AG04450 (cell line): ENCODE measurements around the gene SLC15A4. TPM values are rescaled to one million over a fixed set of nuclear protein-coding genes. Genes with fewer than 3 reads are reported as not detected.

Experiments
- CTCF ChIA-PET: fragments of 300-600, 350-600 bp; formaldehyde crosslinking; extraction: SDS; loops from one replicate; lab custom pipeline; 2022; ENCODE audit warnings: antibody characterized with exemption, inconsistent platforms; lab: Charles Lee
- POLR2A ChIA-PET: fragments of 350-600 bp; formaldehyde crosslinking; extraction: SDS; loops from one replicate; lab custom pipeline; 2021; ENCODE audit warnings: antibody characterized with exemption, inconsistent platforms; lab: Yijun Ruan, JAX
- DNase-seq: peaks from one replicate; pipeline ENCODE4 v3.0.0-alpha.2; 2011; ENCODE audit warnings: low read depth, low spot score
- H3K27ac ChIP-seq: one replicate; pipeline ENCODE4 v1.5.1; 2012; ENCODE audit warnings: low read depth, low read length, control low read depth
- H3K27me3 ChIP-seq: one replicate; pipeline ENCODE4 v1.6.0; 2012; ENCODE audit warnings: low read length; ENCODE audit not compliant: control insufficient read depth, insufficient read depth
- H3K4me3 ChIP-seq: 2 replicates; pipeline ENCODE4 v1.5.1; 2011; ENCODE audit warnings: mild to moderate bottlenecking, low read depth, low read length, control low read depth
- H3K9me3 ChIP-seq: 2 replicates; pipeline ENCODE4 v1.5.1; 2012; ENCODE audit warnings: low read length; ENCODE audit not compliant: control insufficient read depth, insufficient read depth
- CTCF ChIP-seq: IDR thresholded peaks from 2 replicates; pipeline ENCODE4 v1.5.1; 2011; ENCODE audit warnings: low read depth, low read length, control low read depth, inconsistent platforms
- polyA plus RNA-seq: library from polyadenylated mRNA; depleted of rRNA; stranded (reverse); fragments of >200 nt; gene quantifications from 2 replicates; pipeline ENCODE4 v1.2.3, GENCODE V29; 2011

Gene SLC15A4
- polyA plus RNA-seq, 1 experiment, result 21.2 TPM

- H3K27ac ChIP-seq, result no peak overlapping the region
- DNase-seq, result no peak
- no peaks in the 10 kb centered on the region; the same call in 1 of the 2 replicates for H3K9me3 ChIP-seq
Measured at GRCh38 chr12:128794661-128795529, 28.9 kb downstream of the SLC15A4 start.

DNA sequence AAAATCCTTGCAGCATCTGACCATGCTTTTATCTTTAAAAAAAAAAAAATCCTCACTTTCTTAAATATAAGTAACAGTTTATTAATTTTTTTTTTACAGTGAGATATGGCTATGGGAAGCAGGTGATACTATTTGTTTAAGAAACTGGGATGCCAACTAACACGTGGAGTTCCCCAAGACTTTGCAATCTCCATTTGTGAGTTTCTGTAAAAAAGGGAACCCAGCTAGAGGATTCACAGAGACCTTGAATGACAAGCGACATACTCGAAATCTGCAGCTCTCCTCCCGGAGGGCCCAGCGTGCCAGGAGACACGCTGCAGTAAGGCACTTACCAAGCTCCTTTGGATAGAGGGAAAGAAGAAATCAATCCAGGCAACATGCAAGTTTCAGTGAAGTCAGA, 30.1 kb downstream of the SLC15A4 start:
- TF ChIP-seq CTCF, result no peak
- Histone ChIP-seq H3K4me3 (no peak overlapping the region), H3K9me3 (no peaks in the 10 kb centered on the region; the same call in 1 of the 2 replicates), H3K27me3 (no peaks in the 10 kb centered on the region), H3K27ac (no peak overlapping the region)
- CTCF ChIA-PET, result interaction anchor here (1.0 kb wide), 1 partner anchor 9 kb away, joined by 3 read pairs; no protein-coding TSS in a partner anchor
- no peak for DNase-seq
- POLR2A ChIA-PET, result no interaction called here

More at GRCh38 chr12:128794661-128795529, 28.9 kb downstream of the SLC15A4 start:
- Histone ChIP-seq H3K4me3 (no peak overlapping the region), H3K27me3 (no peaks in the 10 kb centered on the region)
- TF ChIP-seq CTCF, result no peak
- POLR2A ChIA-PET, result no interaction called here
- CTCF ChIA-PET, result interaction anchor here (2.8 kb wide), 1 partner anchor 13 kb away, joined by 33 read pairs; no protein-coding TSS in a partner anchor

GRCh38 chr12:128792881-128793280, 30.9 kb downstream of the SLC15A4 start:
- Histone ChIP-seq H3K9me3 (no peaks in the 10 kb centered on the region; the same call in 1 of the 2 replicates), H3K27ac (no peak overlapping the region), H3K27me3 (no peaks in the 10 kb centered on the region), H3K4me3 (no peak overlapping the region)
- POLR2A ChIA-PET, result no interaction called here
- CTCF ChIA-PET, result interaction anchor here (1.0 kb wide), 1 partner anchor 8 kb away, joined by 3 read pairs; no protein-coding TSS in a partner anchor
- no peak for DNase-seq
- no peak for TF ChIP-seq CTCF

DNA sequence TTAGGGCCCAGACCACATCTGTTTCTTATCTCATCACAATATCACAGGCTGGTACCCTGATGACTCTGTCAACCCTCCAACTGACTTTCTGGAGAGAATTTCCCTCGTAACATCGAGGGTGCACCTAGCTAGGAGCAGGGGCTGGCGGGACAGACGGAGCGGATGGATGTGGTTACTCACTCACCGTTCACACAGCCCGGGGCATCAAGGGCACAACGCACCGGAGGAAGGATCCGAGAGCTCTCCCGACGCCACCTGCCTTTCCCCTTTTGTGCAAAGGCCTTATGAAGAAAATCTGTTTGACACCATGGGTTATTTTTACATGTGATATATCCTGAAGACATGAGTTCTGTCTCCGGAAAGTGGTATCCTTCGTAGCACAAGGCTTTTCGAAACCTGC, 31.4 kb downstream of the SLC15A4 start:
- TF ChIP-seq CTCF, result no peak
- CTCF ChIA-PET, result no interaction called here
- Histone ChIP-seq H3K27ac (no peak overlapping the region), H3K9me3 (no peaks in the 10 kb centered on the region; the same call in 1 of the 2 replicates), H3K4me3 (no peak overlapping the region), H3K27me3 (no peaks in the 10 kb centered on the region)
- POLR2A ChIA-PET, result no interaction called here
- no peak for DNase-seq
